A549 (cell line): ENCODE data around the gene SPRED3.

Experiments used
- CBX8 ChIP-seq: fragments of 200-600 bp; sonication (generic); IDR thresholded peaks from 2 replicates; pipeline ENCODE4 v1.6.1; 2016
- CEBPB ChIP-seq, 2 experiments: fragments of >200 bp in 1 of 2; sonication (Bioruptor Twin) in 1 of 2; formaldehyde crosslinking in 1 of 2; IDR thresholded peaks; 2 replicates each; pipeline ENCODE4 v1.6.1; 2012 to 2016
- CHD2 ChIP-seq: fragments of 150-350 bp; IDR thresholded peaks from 2 replicates; pipeline ENCODE4 v1.6.1; 2014; ENCODE audit warnings: low read length; ENCODE audit not compliant: partially characterized antibody
- GATA3 ChIP-seq: IDR thresholded peaks from 2 replicates; pipeline ENCODE4 v1.6.1; 2012; ENCODE audit warnings: borderline replicate concordance
- HOXA7 ChIP-seq: fragments of 250-450 bp; sonication (Bioruptor Pico); IDR thresholded peaks from 2 replicates; pipeline ENCODE4 v1.5.0; 2020; ENCODE audit warnings: mild to moderate bottlenecking, moderate library complexity
- MAZ ChIP-seq: fragments of 150-350 bp; IDR thresholded peaks from 2 replicates; pipeline ENCODE4 v1.6.1; 2014; ENCODE audit warnings: antibody characterized with exemption, low read depth, low read length, borderline replicate concordance
- MYC ChIP-seq: IDR thresholded peaks from 2 replicates; pipeline ENCODE4 v1.6.1; 2012; ENCODE audit warnings: mild to moderate bottlenecking, inconsistent platforms, low read length, improper control_type of control experiment, borderline replicate concordance
- POLR2A ChIP-seq: IDR thresholded peaks from 2 replicates; pipeline ENCODE4 v1.6.1; 2012; ENCODE audit warnings: mild to moderate bottlenecking, low read length
- RAD21 ChIP-seq, 2 experiments: fragments of >200 bp in 1 of 2; sonication (Bioruptor Twin) in 1 of 2; formaldehyde crosslinking in 1 of 2; IDR thresholded peaks in 1 of 2; conservative IDR thresholded peaks in 1 of 2; 2 replicates in 1 of 2; 3 replicates in 1 of 2; pipeline ENCODE4 v1.6.1; 2012 to 2018; ENCODE audit warnings: inconsistent platforms in 1 of 2
- TF ChIP-seq, protein P1 (sequence below): fragments of >200 bp; sonication (Bioruptor Twin); formaldehyde crosslinking; IDR thresholded peaks from 3 replicates; pipeline ENCODE4 v1.5.1; 2016
- TF ChIP-seq, protein P2 (sequence below): fragments of 200-600 bp; sonication (generic); IDR thresholded peaks from 2 replicates; pipeline ENCODE4 v1.6.1; 2016; ENCODE audit warnings: antibody characterized with exemption, mild to moderate bottlenecking, moderate library complexity
- TF ChIP-seq, protein P3 (sequence below): IDR thresholded peaks from 2 replicates; pipeline ENCODE4 v1.6.1; 2012; ENCODE audit warnings: low read depth, borderline replicate concordance
- TF ChIP-seq, protein P4 (sequence below): IDR thresholded peaks from 2 replicates; pipeline ENCODE4 v1.6.1; 2012
- TF ChIP-seq, protein P5 (sequence below): IDR thresholded peaks from 2 replicates; pipeline ENCODE4 v1.6.1; 2012

DNA sequence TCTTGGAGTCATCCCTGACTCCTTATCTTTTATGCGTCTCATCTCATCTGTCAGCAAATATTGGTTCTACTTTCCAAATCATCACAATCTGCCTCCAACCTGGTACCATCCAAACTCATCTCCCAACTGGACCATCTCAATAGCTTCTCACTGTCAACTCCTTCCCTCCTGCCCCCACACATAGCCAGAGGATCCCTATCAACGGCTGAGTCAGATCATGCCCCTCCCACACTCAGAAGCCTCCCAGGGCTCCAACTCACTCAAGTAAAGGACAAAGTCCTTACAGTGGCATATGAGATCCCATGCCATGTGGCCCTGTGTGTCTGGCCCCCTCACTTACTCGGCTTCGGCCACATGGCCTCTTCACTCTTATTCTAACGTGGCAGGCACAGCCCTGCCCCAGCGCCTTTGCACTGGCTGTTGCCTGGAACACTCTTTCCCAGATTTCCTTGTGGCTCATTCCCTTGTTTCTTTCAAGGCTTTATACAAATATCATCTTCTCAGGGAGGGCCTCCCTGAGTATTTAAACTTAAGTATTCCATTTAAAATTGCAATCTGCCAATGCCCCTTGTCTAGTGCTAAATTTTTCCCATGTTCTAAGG, 4.3 kb downstream of the SPRED3 start:
- TF ChIP-seq, protein P1, sequence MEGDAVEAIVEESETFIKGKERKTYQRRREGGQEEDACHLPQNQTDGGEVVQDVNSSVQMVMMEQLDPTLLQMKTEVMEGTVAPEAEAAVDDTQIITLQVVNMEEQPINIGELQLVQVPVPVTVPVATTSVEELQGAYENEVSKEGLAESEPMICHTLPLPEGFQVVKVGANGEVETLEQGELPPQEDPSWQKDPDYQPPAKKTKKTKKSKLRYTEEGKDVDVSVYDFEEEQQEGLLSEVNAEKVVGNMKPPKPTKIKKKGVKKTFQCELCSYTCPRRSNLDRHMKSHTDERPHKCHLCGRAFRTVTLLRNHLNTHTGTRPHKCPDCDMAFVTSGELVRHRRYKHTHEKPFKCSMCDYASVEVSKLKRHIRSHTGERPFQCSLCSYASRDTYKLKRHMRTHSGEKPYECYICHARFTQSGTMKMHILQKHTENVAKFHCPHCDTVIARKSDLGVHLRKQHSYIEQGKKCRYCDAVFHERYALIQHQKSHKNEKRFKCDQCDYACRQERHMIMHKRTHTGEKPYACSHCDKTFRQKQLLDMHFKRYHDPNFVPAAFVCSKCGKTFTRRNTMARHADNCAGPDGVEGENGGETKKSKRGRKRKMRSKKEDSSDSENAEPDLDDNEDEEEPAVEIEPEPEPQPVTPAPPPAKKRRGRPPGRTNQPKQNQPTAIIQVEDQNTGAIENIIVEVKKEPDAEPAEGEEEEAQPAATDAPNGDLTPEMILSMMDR = no peak
- TF ChIP-seq, protein P2, sequence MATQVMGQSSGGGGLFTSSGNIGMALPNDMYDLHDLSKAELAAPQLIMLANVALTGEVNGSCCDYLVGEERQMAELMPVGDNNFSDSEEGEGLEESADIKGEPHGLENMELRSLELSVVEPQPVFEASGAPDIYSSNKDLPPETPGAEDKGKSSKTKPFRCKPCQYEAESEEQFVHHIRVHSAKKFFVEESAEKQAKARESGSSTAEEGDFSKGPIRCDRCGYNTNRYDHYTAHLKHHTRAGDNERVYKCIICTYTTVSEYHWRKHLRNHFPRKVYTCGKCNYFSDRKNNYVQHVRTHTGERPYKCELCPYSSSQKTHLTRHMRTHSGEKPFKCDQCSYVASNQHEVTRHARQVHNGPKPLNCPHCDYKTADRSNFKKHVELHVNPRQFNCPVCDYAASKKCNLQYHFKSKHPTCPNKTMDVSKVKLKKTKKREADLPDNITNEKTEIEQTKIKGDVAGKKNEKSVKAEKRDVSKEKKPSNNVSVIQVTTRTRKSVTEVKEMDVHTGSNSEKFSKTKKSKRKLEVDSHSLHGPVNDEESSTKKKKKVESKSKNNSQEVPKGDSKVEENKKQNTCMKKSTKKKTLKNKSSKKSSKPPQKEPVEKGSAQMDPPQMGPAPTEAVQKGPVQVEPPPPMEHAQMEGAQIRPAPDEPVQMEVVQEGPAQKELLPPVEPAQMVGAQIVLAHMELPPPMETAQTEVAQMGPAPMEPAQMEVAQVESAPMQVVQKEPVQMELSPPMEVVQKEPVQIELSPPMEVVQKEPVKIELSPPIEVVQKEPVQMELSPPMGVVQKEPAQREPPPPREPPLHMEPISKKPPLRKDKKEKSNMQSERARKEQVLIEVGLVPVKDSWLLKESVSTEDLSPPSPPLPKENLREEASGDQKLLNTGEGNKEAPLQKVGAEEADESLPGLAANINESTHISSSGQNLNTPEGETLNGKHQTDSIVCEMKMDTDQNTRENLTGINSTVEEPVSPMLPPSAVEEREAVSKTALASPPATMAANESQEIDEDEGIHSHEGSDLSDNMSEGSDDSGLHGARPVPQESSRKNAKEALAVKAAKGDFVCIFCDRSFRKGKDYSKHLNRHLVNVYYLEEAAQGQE = no peak
- TF ChIP-seq RAD21 (conservative IDR thresholded peaks at IDR 0.05 in 1 of 2, IDR thresholded peaks at IDR 0.05 in 1 of 2) (no peak), POLR2A (no peak), MYC (peak; percentile 83; the same call in 1 of the 2 replicates), MAZ (no peak), CEBPB (IDR thresholded peaks at IDR 0.05) (no peak), CHD2 (no peak), HOXA7 (CRISPR knock-in tag) (no peak), CBX8 (no peak), GATA3 (no peak)
- TF ChIP-seq, protein P3, sequence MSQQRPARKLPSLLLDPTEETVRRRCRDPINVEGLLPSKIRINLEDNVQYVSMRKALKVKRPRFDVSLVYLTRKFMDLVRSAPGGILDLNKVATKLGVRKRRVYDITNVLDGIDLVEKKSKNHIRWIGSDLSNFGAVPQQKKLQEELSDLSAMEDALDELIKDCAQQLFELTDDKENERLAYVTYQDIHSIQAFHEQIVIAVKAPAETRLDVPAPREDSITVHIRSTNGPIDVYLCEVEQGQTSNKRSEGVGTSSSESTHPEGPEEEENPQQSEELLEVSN = 0 out of 2 replicates have a peak, but pooled peaks have one; percentile 37
- TF ChIP-seq, protein P4, sequence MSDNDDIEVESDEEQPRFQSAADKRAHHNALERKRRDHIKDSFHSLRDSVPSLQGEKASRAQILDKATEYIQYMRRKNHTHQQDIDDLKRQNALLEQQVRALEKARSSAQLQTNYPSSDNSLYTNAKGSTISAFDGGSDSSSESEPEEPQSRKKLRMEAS = peak; percentile 79
- TF ChIP-seq, protein P5, sequence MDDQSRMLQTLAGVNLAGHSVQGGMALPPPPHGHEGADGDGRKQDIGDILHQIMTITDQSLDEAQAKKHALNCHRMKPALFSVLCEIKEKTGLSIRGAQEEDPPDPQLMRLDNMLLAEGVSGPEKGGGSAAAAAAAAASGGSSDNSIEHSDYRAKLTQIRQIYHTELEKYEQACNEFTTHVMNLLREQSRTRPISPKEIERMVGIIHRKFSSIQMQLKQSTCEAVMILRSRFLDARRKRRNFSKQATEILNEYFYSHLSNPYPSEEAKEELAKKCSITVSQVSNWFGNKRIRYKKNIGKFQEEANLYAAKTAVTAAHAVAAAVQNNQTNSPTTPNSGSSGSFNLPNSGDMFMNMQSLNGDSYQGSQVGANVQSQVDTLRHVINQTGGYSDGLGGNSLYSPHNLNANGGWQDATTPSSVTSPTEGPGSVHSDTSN = no peak
